Peyer's patch (tissue), 4 donors: ENCODE results near the gene TBC1D22B.

Source experiments
- CTCF ChIP-seq, 6 experiments: fragments of 450-650 bp in 4 of 6; fragments of 200-600 bp in 2 of 6; sonication (generic) in 1 of 6; IDR thresholded peaks; one replicate each; pipeline ENCODE4 v1.5.1; 2017 to 2019; ENCODE audit warnings: antibody characterized with exemption in 6 of 6, mild to moderate bottlenecking in 3 of 6, moderate library complexity in 1 of 6
- POLR2A ChIP-seq, 2 donors: fragments of 450-650 bp; IDR thresholded peaks; one replicate each; pipeline ENCODE4 v1.5.1; 2017; ENCODE audit warnings: antibody characterized with exemption in 2 of 2, mild to moderate bottlenecking in 2 of 2, moderate library complexity in 2 of 2

DNA sequence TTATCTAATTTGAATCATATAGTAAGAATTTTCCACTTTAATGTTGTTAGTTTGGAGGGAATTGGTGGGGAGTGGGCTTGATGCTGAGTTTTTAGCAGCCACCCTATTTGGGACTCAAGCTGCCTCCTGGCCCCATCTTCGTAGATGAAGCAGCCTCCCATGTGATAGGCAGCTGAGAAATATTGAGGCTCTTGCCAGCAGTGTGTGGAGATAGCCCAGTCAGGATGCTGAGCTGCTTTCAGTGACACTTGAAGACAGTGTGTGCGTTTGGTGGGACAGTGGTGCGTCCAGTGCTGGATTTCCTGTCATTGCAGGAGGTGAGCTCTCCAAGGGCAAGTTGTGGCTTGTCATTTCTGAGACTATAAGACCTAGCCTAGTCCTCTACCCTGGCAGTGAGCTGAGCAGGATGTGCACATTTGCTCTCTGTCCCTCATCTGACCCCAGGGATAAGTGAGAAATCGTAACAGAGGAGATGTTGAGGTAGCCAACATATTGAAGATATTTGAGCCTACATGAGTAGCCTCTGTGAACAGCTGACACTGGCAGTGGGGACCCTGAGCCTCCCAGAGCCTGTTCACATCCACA lies 48.4 kb downstream of the TBC1D22B start:
- TF ChIP-seq POLR2A (IDR thresholded peaks at IDR 0.05) (no peak), CTCF (IDR thresholded peaks at IDR 0.05) (no peak)
